ENCODE results near the gene KCTD8.

KCTD8 gene

GRCh38 chr4:44147571-44148075 lies 301.0 kb downstream of the KCTD8 start:
- no peak for DNase-seq (ENCODE audit: low read depth, low spot score)
- Histone ChIP-seq H3K36me3 (ENCODE audit: insufficient read depth, low read length) (no peaks in the 10 kb centered on the region), H3K27ac (no peak overlapping the region), H3K9me3 (ENCODE audit: low read depth, low read length) (no peaks in the 10 kb centered on the region), H3K4me3 (no peak overlapping the region), H3K9ac (ENCODE audit: insufficient read length) (no peak overlapping the region)
- TF ChIP-seq POLR2AphosphoS5 (IDR thresholded peaks at IDR 0.05; ENCODE audit: borderline replicate concordance, low read depth, low read length), result no peak
- TF ChIP-seq EZH2 (IDR thresholded peaks at IDR 0.05), result no peak
- TF ChIP-seq FOXP2 (optimal IDR thresholded peaks at IDR 0.05; ENCODE audit: control extremely low read depth, extremely low read length, insufficient read depth), result no peak

- H3K4me3 ChIP-seq, result no peak overlapping the region
- no peak for TF ChIP-seq POLR2AphosphoS5 (IDR thresholded peaks at IDR 0.05; ENCODE audit: borderline replicate concordance, low read depth, low read length)
- TF ChIP-seq FOXP2 (optimal IDR thresholded peaks at IDR 0.05; ENCODE audit: control extremely low read depth, extremely low read length, insufficient read depth), result no peak
- TF ChIP-seq EZH2 (IDR thresholded peaks at IDR 0.05), result no peak
- H3K9me3 ChIP-seq (ENCODE audit: low read depth, low read length), result no peaks in the 10 kb centered on the region
- H3K9ac ChIP-seq (ENCODE audit: insufficient read length), result no peak overlapping the region
- no peak overlapping the region for H3K27ac ChIP-seq
- no peaks in the 10 kb centered on the region for H3K36me3 ChIP-seq (ENCODE audit: insufficient read depth, low read length)
- DNase-seq (ENCODE audit: low read depth, low spot score), result no peak
Measured at GRCh38 chr4:44146516-44146915, 302.1 kb downstream of the KCTD8 start.

- TF ChIP-seq EZH2 (IDR thresholded peaks at IDR 0.05), result no peak
- TF ChIP-seq FOXP2 (optimal IDR thresholded peaks at IDR 0.05; ENCODE audit: control extremely low read depth, extremely low read length, insufficient read depth), result no peak
- TF ChIP-seq POLR2AphosphoS5 (IDR thresholded peaks at IDR 0.05; ENCODE audit: borderline replicate concordance, low read depth, low read length), result no peak
- no peaks in the 10 kb centered on the region for H3K9me3 ChIP-seq (ENCODE audit: low read depth, low read length)
- no peak overlapping the region for H3K27ac ChIP-seq
- H3K4me3 ChIP-seq, result no peak overlapping the region
- no peaks in the 10 kb centered on the region for H3K36me3 ChIP-seq (ENCODE audit: insufficient read depth, low read length)
- no peak for DNase-seq (ENCODE audit: low read depth, low spot score)
- H3K9ac ChIP-seq (ENCODE audit: insufficient read length), result no peak overlapping the region
Measured at GRCh38 chr4:44145868-44146267, 302.7 kb downstream of the KCTD8 start.

GRCh38 chr4:44132526-44132925 lies 316.1 kb downstream of the KCTD8 start:
- H3K4me3 ChIP-seq, result no peak overlapping the region
- no peaks in the 10 kb centered on the region for H3K9me3 ChIP-seq (ENCODE audit: low read depth, low read length)
- H3K27ac ChIP-seq, result no peak overlapping the region
- TF ChIP-seq FOXP2 (optimal IDR thresholded peaks at IDR 0.05; ENCODE audit: control extremely low read depth, extremely low read length, insufficient read depth) (no peak), POLR2AphosphoS5 (IDR thresholded peaks at IDR 0.05; ENCODE audit: borderline replicate concordance, low read depth, low read length) (no peak), EZH2 (IDR thresholded peaks at IDR 0.05) (no peak)
- H3K9ac ChIP-seq (ENCODE audit: insufficient read length), result no peak overlapping the region
- H3K36me3 ChIP-seq (ENCODE audit: insufficient read depth, low read length), result no peaks in the 10 kb centered on the region
- DNase-seq (ENCODE audit: low read depth, low spot score), result no peak
